Omental fat pad (tissue), 4 donors: ENCODE results near the gene SOCS3. TPM values are rescaled to one million over a fixed set of nuclear protein-coding genes. Genes with fewer than 3 reads are reported as not detected.
A peak's percentile ranks its signal among the peaks of the same experiment; 100 is the strongest.
"Not testable (repeated sequence)": the region's sequence is repeated elsewhere in the genome, so short reads cannot be mapped to it uniquely, and the experiment has no call there.

Source experiments
- ATAC-seq: fragments of 150-250 bp; one replicate; pipeline ENCODE4 v1.9.1; 2016; ENCODE audit warnings: mild to moderate bottlenecking, moderate library complexity; ENCODE audit not compliant: low FRiP score
- DNase-seq: peaks from one replicate; pipeline ENCODE4 v3.0.0-alpha.2; 2019; ENCODE audit warnings: low spot score
- total RNA-seq, 4 donors: library from RNA; depleted of rRNA; stranded (reverse); fragments of >200 nt; gene quantifications; one replicate each; pipeline ENCODE4 v1.1.0, GENCODE V29; 2016
- TF ChIP-seq, protein P1 (sequence below), 3 donors: fragments of 450-650 bp; IDR thresholded peaks; one replicate each; pipeline ENCODE4 v1.5.1; 2016 to 2017; ENCODE audit warnings: antibody characterized with exemption in 3 of 3, mild to moderate bottlenecking in 3 of 3, moderate library complexity in 2 of 3

The SOCS3 gene
- total RNA-seq, 4 donors from 2014 or later = 186 to 1,117 (median 634) TPM

DNA sequence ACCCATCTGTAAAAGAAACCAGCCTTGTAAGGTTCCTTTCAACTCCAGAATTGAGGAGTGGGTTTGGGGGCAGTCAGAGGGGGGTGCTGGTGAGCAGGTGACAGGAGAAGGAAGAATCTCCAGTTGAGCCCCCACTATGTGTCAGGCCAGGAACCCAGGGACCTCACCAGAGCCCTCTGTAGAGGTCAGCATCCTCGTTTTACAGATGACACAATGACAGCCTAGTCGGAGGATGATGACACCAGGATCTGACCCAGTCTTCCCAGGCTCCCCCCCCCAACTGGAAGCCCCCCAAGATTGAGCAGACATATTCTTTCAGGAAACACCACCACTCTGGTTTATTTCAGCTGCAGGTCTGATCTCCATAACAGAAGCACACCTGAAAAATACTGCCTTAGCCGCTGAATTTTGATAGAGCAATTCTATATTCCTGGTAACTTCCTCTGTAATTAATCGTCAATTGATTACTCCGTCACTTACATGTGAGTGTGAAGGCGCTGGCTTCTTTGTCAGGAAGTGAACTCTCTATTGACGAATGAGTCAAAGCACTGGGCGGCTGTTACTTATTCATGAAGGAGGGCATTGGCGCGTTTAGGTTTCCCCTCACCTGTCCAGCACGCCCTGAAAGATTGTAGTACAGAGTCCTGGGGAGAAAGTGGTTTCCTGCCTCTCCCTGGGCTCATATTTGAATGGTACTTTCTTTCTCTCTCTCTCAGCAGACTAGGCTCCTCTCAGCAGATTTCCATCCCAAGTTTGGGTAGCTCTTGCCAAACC is 21.2 kb downstream of the SOCS3 start:
- DNase-seq = no peak
- TF ChIP-seq, protein P1, sequence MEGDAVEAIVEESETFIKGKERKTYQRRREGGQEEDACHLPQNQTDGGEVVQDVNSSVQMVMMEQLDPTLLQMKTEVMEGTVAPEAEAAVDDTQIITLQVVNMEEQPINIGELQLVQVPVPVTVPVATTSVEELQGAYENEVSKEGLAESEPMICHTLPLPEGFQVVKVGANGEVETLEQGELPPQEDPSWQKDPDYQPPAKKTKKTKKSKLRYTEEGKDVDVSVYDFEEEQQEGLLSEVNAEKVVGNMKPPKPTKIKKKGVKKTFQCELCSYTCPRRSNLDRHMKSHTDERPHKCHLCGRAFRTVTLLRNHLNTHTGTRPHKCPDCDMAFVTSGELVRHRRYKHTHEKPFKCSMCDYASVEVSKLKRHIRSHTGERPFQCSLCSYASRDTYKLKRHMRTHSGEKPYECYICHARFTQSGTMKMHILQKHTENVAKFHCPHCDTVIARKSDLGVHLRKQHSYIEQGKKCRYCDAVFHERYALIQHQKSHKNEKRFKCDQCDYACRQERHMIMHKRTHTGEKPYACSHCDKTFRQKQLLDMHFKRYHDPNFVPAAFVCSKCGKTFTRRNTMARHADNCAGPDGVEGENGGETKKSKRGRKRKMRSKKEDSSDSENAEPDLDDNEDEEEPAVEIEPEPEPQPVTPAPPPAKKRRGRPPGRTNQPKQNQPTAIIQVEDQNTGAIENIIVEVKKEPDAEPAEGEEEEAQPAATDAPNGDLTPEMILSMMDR (IDR thresholded peaks at IDR 0.05) = no peak
- ATAC-seq = no peak

DNA sequence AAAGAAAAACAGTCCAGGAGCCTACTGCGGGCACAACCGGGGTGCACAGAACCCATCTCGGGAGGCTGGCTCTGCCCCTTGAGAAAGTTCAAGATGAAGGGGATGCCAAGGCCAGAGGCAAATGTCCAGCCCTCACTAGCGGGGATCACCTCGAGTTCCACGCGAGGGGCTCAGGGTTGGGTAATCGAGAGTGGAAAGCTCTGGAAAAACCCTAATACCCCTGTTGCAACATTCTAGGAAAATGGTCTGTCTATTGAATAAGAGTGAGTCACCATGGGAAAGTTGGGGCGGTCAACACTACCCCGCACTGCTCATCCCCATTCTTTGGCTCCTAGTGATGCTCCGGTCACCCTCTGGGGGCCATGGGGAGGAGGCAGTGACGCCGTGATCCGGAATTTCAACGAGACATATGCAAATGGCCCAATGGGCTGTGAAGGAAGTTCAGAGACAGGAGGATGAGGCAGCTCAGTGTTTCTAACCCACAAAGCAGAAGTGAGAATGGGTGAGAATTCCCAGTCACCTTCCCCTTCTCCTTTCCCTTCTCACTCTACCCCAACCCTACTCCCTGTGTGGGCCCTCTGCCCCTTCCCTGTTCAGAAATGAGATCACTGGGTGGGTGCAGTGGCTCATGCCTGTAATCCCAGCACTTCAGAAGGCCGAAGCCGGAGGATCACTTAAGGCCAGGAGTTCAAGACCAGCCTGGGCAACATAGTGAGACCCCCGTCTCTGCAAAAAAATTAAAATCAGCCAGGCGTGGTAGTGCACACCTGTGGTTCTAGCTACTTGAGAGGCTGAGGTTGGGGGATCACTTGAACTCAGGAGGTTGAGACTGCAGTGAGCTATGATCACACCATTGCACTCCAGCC is 22.4 kb downstream of the SOCS3 start:
- DNase-seq (no peak), ATAC-seq (peak; percentile 66)
- TF ChIP-seq, protein P1 (IDR thresholded peaks at IDR 0.05) = no peak

DNA sequence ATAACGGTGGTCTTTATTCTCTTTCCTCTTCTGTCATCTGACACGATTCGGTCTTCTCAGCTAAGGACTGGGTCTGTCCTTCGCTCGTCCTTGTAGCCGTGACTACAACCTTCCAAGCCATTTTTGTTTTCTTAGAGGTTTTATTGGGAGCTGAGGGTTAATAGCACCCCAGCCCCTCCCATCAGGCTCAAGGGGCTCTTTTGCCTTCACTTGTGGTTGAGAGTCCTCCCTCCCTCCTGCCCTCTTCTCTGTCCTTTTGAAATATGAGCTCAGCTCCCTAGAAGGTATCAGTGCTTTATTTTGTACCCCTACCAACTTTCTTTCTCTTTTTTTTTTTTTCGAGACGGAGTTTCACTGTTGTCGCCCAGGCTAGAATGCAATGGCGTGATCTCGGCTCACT is 24.7 kb downstream of the SOCS3 start:
- DNase-seq (no peak), ATAC-seq (no peak)
- TF ChIP-seq, protein P1 (IDR thresholded peaks at IDR 0.05) = no peak

DNA sequence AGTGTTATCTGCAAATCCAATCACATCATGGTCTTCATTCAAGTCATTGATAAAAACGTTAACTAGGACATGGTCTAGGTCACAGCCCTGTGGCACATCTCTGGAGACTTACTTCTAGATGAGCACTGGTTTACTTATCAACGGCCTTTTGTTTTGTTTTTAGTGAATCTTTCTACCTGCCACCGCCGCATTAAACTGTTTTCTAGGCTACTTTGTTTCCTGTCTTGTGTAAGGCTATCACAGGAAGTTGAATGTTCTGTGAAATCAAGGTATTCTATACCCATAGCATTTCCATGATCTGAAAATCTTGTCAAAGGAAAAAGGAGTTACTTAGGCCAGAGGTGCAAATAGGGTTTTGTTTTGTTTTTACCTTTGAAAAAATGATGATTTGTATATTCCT is 26.9 kb downstream of the SOCS3 start:
- ATAC-seq = no peak
- DNase-seq = no peak
- TF ChIP-seq, protein P1 (IDR thresholded peaks at IDR 0.05) = no peak

DNA sequence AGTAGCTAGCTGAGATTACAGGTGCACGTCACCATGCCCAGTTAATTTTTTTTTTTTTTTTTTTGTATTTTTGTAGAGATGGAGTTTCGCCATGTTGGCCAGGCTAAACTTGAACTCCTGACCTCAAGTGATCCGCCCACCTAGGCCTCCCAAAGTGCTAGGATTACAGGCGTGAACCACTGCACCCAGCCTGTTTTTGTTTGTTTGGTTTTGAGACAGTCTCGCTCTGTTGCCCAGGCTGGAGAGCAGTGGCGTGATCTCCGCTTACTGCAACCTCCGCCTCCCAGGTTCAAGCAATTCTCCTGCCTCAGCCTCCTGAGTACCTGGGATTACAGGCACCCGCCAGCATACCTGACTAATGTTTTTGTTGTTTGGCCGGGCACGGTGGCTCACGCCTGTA is 28.5 kb downstream of the SOCS3 start:
- not testable (repeated sequence) for DNase-seq, ATAC-seq

DNA sequence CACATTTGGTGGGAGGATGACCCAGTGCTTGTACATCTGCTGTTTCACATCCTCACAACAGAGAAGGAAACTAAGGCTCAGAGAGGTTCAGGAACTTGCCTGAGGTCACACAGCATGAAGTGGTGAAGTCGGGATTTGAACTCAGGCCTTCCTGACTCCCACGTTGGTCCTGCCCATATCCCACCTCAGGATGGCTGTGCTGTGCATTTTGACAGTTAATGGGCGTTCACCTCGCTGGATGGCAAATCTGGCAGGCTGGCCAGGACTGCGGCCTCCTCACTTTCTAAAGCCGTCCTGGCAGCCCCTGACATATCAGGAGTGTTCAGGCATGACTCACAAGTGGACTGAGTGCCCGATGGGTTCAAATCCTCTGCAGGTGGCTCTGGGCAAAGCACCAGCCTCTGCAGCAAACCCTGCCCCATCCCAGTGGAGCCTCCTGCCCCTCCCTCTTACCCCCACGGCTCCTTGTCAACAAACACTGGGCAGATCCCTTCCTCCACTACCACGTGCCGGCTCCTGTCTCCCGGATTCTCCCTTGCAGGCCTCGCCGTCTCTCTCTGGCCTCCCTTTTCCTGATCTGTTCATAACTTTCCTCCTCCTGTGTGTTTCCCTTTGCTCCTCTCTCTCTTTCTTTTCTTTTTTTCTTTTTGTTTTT is 29.2 kb downstream of the SOCS3 start:
- TF ChIP-seq, protein P1 (IDR thresholded peaks at IDR 0.05) = peak in 1 of 3 donors; percentile 2
- ATAC-seq (peak; percentile 83), DNase-seq (no peak)
